K562 (cell line): ENCODE data around the gene PTAFR. TPM values are rescaled to one million over a fixed set of nuclear protein-coding genes. Genes with fewer than 3 reads are reported as not detected.

Source experiments
- HMBOX1 ChIP-seq: sonication (generic); IDR thresholded peaks from 2 replicates; pipeline ENCODE4 v1.6.1; 2016
- KDM2B ChIP-seq: fragments of 250-450 bp; sonication (Bioruptor Pico); IDR thresholded peaks from 2 replicates; pipeline ENCODE4 v1.8.0; 2021; ENCODE audit warnings: mild to moderate bottlenecking, moderate library complexity
- KLF16 ChIP-seq: IDR thresholded peaks from 2 replicates; pipeline ENCODE4 v1.6.1; 2016; ENCODE audit warnings: antibody characterized with exemption
- MXI1 ChIP-seq: IDR thresholded peaks from 2 replicates; pipeline ENCODE4 v1.6.1; 2011; ENCODE audit warnings: low read depth, mild to moderate bottlenecking, improper control_type of control experiment, low read length
- MYBL2 ChIP-seq, 2 experiments: fragments of 450-650 bp in 1 of 2; sonication (generic) in 1 of 2; formaldehyde crosslinking in 1 of 2; IDR thresholded peaks; 2 replicates each; pipeline versions ENCODE4 v1.6.1 to v1.8.1; 2017 to 2022; ENCODE audit warnings: borderline replicate concordance in 1 of 2, inconsistent platforms in 1 of 2, low read depth in 1 of 2, mild to moderate bottlenecking in 1 of 2, missing genetic modification reagents in 1 of 2, moderate library complexity in 1 of 2
- PML ChIP-seq: IDR thresholded peaks from 2 replicates; pipeline ENCODE4 v1.6.1; 2012; ENCODE audit warnings: low read length, inconsistent platforms
- POLR3A ChIP-seq: IDR thresholded peaks from 2 replicates; pipeline ENCODE4 v1.6.1; 2011; ENCODE audit warnings: borderline replicate concordance, mild to moderate bottlenecking, moderate library complexity; ENCODE audit not compliant: insufficient read length, insufficient read depth; ENCODE audit errors: extremely low read depth
- PURB ChIP-seq: sonication (generic); formaldehyde crosslinking; IDR thresholded peaks from 2 replicates; pipeline ENCODE4 v1.9.0; 2021; ENCODE audit warnings: low read depth, mild to moderate bottlenecking, missing genetic modification reagents
- TAL1 ChIP-seq: fragments of 450-650 bp; IDR thresholded peaks from 2 replicates; pipeline ENCODE4 v1.6.1; 2016; ENCODE audit warnings: mild to moderate bottlenecking
- TARDBP ChIP-seq: fragments of 450-650 bp; IDR thresholded peaks from 2 replicates; pipeline ENCODE4 v1.6.1; 2016
- TCF3 ChIP-seq: sonication (generic); formaldehyde crosslinking; IDR thresholded peaks from 2 replicates; pipeline ENCODE4 v1.4.0; 2020; ENCODE audit warnings: mild to moderate bottlenecking, missing genetic modification reagents
- THAP12 ChIP-seq: fragments of 250-450 bp; sonication (Bioruptor Pico); IDR thresholded peaks from 2 replicates; pipeline ENCODE4 v1.9.0; 2021; ENCODE audit warnings: mild to moderate bottlenecking, inconsistent platforms
- THRB ChIP-seq: fragments of 450-650 bp; formaldehyde crosslinking; conservative IDR thresholded peaks from 2 replicates; pipeline ENCODE4 v1.4.0; 2022; ENCODE audit warnings: mild to moderate bottlenecking, missing genetic modification characterization
- ZNF445 ChIP-seq: fragments of 250-450 bp; sonication (Bioruptor Pico); IDR thresholded peaks from 2 replicates; pipeline ENCODE4 v1.4.0; 2020; ENCODE audit warnings: low read depth, mild to moderate bottlenecking, moderate library complexity
- ZNF655 ChIP-seq: fragments of 250-450 bp; sonication (Bioruptor Pico); IDR thresholded peaks from 2 replicates; pipeline ENCODE4 v1.5.0; 2021
- polyA plus RNA-seq, 8 experiments: library from polyadenylated mRNA; depleted of rRNA in 4 of 8; stranded (reverse) in 5 of 8; unstranded in 3 of 8; fragments of >200 nt; fragmentation: Nextera tagmentation in 2 of 8; fragmentation: Illumina TruSeq in 1 of 8; extraction: Ambion mirVana in 2 of 8; extraction: Trizol in 1 of 8; gene quantifications; 2 replicates each; pipeline versions ENCODE4 v1.2.1 to v1.2.3, GENCODE V29; 2011 to 2014; ENCODE audit warnings: inconsistent platforms in 1 of 8, missing spikeins in 1 of 8
- total RNA-seq, 7 experiments: library from RNA; depleted of rRNA in 6 of 7; stranded (reverse); fragments of >200 nt in 6 of 7; fragmentation: Illumina TruSeq in 2 of 7; extraction: Trizol in 2 of 7; gene quantifications; 2 replicates each; pipeline versions ENCODE4 v1.2.1 to v1.2.3, GENCODE V29; 2011 to 2021; ENCODE audit warnings: low replicate concordance in 1 of 7
- TF ChIP-seq, protein P1 (sequence below), 2 experiments: fragments of 450-650 bp; IDR thresholded peaks; 2 replicates each; pipeline ENCODE4 v1.6.1; 2016
- TF ChIP-seq, protein P2 (sequence below): IDR thresholded peaks from 2 replicates; pipeline ENCODE4 v1.6.1; 2014; ENCODE audit warnings: antibody characterized with exemption
- TF ChIP-seq, protein P3 (sequence below): fragments of 450-650 bp; IDR thresholded peaks from 2 replicates; pipeline ENCODE4 v1.6.1; 2016

Gene PTAFR
- total and polyA plus RNA-seq, 9 of the 15 experiments (the other 6 are each of a cell fraction or from before 2014, with no cell fraction given): 0.15 to 0.55 (median 0.40) TPM; not detected in 1

GRCh38 chr1:28172713-28173150, 3.8 kb downstream of the PTAFR start (continued):
- TF ChIP-seq, protein P1, sequence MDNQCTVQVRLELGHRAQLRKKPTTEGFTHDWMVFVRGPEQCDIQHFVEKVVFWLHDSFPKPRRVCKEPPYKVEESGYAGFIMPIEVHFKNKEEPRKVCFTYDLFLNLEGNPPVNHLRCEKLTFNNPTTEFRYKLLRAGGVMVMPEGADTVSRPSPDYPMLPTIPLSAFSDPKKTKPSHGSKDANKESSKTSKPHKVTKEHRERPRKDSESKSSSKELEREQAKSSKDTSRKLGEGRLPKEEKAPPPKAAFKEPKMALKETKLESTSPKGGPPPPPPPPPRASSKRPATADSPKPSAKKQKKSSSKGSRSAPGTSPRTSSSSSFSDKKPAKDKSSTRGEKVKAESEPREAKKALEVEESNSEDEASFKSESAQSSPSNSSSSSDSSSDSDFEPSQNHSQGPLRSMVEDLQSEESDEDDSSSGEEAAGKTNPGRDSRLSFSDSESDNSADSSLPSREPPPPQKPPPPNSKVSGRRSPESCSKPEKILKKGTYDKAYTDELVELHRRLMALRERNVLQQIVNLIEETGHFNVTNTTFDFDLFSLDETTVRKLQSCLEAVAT (IDR thresholded peaks at IDR 0.05): peak in 1 of 2 experiments; percentile 54; a peak in 1 of 4 replicates
- TF ChIP-seq POLR3A: peak; percentile 57
- peak; percentile 91 for TF ChIP-seq KLF16
- TF ChIP-seq TCF3 (CRISPR knock-in tag): peak; percentile 95
- TF ChIP-seq, protein P2, sequence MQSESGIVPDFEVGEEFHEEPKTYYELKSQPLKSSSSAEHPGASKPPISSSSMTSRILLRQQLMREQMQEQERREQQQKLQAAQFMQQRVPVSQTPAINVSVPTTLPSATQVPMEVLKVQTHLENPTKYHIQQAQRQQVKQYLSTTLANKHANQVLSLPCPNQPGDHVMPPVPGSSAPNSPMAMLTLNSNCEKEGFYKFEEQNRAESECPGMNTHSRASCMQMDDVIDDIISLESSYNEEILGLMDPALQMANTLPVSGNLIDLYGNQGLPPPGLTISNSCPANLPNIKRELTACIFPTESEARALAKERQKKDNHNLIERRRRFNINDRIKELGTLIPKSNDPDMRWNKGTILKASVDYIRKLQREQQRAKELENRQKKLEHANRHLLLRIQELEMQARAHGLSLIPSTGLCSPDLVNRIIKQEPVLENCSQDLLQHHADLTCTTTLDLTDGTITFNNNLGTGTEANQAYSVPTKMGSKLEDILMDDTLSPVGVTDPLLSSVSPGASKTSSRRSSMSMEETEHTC: no peak
- no peak for TF ChIP-seq THAP12
- TF ChIP-seq, protein P3, sequence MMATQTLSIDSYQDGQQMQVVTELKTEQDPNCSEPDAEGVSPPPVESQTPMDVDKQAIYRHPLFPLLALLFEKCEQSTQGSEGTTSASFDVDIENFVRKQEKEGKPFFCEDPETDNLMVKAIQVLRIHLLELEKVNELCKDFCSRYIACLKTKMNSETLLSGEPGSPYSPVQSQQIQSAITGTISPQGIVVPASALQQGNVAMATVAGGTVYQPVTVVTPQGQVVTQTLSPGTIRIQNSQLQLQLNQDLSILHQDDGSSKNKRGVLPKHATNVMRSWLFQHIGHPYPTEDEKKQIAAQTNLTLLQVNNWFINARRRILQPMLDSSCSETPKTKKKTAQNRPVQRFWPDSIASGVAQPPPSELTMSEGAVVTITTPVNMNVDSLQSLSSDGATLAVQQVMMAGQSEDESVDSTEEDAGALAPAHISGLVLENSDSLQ: peak; percentile 83
- TF ChIP-seq TAL1: peak; percentile 87
- peak; percentile 77 for TF ChIP-seq PML
- no peak for TF ChIP-seq MXI1
- TF ChIP-seq ZNF445 (CRISPR knock-in tag): no peak
- TF ChIP-seq TARDBP: 0 out of 2 replicates have a peak, but pooled peaks have one; percentile 58
- no peak for TF ChIP-seq MYBL2 (IDR thresholded peaks at IDR 0.05; ENCODE audit: low read depth)
- TF ChIP-seq MYBL2 (CRISPR knock-in tag; IDR thresholded peaks at IDR 0.05; ENCODE audit: borderline replicate concordance): no peak
- TF ChIP-seq HMBOX1: peak; percentile 59; the same call in 1 of the 2 replicates
- no peak for TF ChIP-seq THRB
- TF ChIP-seq PURB (CRISPR knock-in tag): no peak
- TF ChIP-seq ZNF655 (CRISPR knock-in tag): no peak
- TF ChIP-seq KDM2B (CRISPR knock-in tag): no peak
